C4-2B (cell line): ENCODE results near the gene CCNO.

Source experiments
- CTCF ChIP-seq: fragments of 450-650 bp; conservative IDR thresholded peaks from 2 replicates; pipeline ENCODE4 v1.5.1; 2017; ENCODE audit warnings: mild to moderate bottlenecking
- ZFX ChIP-seq: fragments of 450-650 bp; IDR thresholded peaks from 2 replicates; pipeline ENCODE4 v1.6.1; 2017

GRCh38 chr5:55219770-55220169, 13.6 kb downstream of the CCNO start:
- TF ChIP-seq CTCF = no peak
- no peak for TF ChIP-seq ZFX
